HL-60 (cell line): ENCODE results near the gene IGFL1.
"Not testable (repeated sequence)": the region's sequence is repeated elsewhere in the genome, so short reads cannot be mapped to it uniquely, and the experiment has no call there.

Experiments used
- DNase-seq, 2 experiments: peaks; one replicate each; pipeline ENCODE4 v3.0.0-alpha.2; 2010 to 2020; ENCODE audit warnings: low read depth in 1 of 2, low spot score in 1 of 2
- H3K27ac ChIP-seq: fragments of 250-450 bp; sonication (Bioruptor Pico); replicated peaks from 2 replicates; pipeline ENCODE4 v1.5.1; 2020; ENCODE audit warnings: mild to moderate bottlenecking, moderate library complexity
- H3K27me3 ChIP-seq: fragments of 250-450 bp; sonication (Bioruptor Pico); 2 replicates; pipeline ENCODE4 v1.5.1; 2021; ENCODE audit warnings: mild to moderate bottlenecking, moderate library complexity; ENCODE audit not compliant: insufficient read depth, poor library complexity, severe bottlenecking
- H3K4me3 ChIP-seq: replicated peaks from 2 replicates; pipeline ENCODE4 v1.5.1; 2011; ENCODE audit warnings: mild to moderate bottlenecking, control low read depth, low read length; ENCODE audit not compliant: insufficient read depth
- GABPA ChIP-seq: IDR thresholded peaks from 2 replicates; pipeline ENCODE4 v1.6.1; 2012; ENCODE audit warnings: low read depth
- POLR2AphosphoS5 ChIP-seq: IDR thresholded peaks from 2 replicates; pipeline ENCODE4 v1.6.1; 2012; ENCODE audit warnings: low read depth
- SPI1 ChIP-seq: IDR thresholded peaks from 2 replicates; pipeline ENCODE4 v1.6.1; 2012; ENCODE audit warnings: low read depth, mild to moderate bottlenecking, borderline replicate concordance
- TF ChIP-seq, protein P1 (sequence below): IDR thresholded peaks from 2 replicates; pipeline ENCODE4 v1.6.1; 2012; ENCODE audit warnings: low read depth; ENCODE audit not compliant: insufficient replicate concordance
- TF ChIP-seq, protein P2 (sequence below): IDR thresholded peaks from one replicate; pipeline ENCODE4 v1.5.1; 2011; ENCODE audit warnings: low read length, control low read depth, inconsistent platforms; ENCODE audit not compliant: insufficient read depth

IGFL1 gene

DNA sequence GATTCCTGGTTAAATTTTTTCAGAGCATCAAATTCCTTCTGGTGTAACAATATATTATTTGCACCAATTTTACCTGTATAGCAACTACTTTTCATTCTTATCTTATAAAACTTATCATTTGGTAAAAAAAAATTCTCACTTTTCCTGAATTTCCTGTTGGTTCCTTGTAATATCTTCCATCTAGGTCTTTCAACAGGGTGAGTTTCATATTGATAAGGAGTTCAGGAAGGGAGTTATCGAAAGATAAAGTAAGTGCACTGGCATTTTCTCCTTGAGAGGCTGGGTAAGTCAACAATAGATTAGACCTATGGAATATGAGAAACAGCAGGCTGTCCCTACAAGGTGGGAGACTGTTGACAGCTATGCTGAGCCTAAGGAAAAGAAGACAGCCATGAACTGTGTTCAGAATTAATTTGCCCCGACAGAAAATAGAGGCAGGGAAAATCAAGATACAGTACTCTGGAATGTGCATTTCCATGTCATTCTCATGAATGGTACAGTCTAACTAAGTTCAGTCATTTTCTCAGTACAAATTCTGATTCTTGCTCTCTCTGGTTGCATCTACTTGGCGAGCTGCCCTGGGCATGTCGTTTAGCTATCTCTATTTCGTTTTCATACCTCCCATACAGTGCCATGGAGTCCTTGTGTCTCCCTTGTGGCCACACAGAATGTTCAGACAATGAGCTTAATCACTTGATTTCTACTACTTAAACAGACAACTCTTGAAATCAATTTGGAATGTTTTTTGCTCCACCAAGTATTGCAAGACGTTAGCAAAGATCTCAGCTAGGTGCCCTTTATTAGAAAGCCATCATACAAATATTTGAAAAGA is 9.9 kb downstream of the IGFL1 start:
- Histone ChIP-seq H3K4me3 (no peak overlapping the region), H3K27ac (no peak overlapping the region), H3K27me3 (peaks cover 12% of the 10 kb centered on the region)
- DNase-seq: no peak
- TF ChIP-seq SPI1: no peak
- TF ChIP-seq, protein P1, sequence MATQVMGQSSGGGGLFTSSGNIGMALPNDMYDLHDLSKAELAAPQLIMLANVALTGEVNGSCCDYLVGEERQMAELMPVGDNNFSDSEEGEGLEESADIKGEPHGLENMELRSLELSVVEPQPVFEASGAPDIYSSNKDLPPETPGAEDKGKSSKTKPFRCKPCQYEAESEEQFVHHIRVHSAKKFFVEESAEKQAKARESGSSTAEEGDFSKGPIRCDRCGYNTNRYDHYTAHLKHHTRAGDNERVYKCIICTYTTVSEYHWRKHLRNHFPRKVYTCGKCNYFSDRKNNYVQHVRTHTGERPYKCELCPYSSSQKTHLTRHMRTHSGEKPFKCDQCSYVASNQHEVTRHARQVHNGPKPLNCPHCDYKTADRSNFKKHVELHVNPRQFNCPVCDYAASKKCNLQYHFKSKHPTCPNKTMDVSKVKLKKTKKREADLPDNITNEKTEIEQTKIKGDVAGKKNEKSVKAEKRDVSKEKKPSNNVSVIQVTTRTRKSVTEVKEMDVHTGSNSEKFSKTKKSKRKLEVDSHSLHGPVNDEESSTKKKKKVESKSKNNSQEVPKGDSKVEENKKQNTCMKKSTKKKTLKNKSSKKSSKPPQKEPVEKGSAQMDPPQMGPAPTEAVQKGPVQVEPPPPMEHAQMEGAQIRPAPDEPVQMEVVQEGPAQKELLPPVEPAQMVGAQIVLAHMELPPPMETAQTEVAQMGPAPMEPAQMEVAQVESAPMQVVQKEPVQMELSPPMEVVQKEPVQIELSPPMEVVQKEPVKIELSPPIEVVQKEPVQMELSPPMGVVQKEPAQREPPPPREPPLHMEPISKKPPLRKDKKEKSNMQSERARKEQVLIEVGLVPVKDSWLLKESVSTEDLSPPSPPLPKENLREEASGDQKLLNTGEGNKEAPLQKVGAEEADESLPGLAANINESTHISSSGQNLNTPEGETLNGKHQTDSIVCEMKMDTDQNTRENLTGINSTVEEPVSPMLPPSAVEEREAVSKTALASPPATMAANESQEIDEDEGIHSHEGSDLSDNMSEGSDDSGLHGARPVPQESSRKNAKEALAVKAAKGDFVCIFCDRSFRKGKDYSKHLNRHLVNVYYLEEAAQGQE: no peak
- TF ChIP-seq, protein P2, sequence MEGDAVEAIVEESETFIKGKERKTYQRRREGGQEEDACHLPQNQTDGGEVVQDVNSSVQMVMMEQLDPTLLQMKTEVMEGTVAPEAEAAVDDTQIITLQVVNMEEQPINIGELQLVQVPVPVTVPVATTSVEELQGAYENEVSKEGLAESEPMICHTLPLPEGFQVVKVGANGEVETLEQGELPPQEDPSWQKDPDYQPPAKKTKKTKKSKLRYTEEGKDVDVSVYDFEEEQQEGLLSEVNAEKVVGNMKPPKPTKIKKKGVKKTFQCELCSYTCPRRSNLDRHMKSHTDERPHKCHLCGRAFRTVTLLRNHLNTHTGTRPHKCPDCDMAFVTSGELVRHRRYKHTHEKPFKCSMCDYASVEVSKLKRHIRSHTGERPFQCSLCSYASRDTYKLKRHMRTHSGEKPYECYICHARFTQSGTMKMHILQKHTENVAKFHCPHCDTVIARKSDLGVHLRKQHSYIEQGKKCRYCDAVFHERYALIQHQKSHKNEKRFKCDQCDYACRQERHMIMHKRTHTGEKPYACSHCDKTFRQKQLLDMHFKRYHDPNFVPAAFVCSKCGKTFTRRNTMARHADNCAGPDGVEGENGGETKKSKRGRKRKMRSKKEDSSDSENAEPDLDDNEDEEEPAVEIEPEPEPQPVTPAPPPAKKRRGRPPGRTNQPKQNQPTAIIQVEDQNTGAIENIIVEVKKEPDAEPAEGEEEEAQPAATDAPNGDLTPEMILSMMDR: no peak
- TF ChIP-seq GABPA: no peak
- no peak for TF ChIP-seq POLR2AphosphoS5

DNA sequence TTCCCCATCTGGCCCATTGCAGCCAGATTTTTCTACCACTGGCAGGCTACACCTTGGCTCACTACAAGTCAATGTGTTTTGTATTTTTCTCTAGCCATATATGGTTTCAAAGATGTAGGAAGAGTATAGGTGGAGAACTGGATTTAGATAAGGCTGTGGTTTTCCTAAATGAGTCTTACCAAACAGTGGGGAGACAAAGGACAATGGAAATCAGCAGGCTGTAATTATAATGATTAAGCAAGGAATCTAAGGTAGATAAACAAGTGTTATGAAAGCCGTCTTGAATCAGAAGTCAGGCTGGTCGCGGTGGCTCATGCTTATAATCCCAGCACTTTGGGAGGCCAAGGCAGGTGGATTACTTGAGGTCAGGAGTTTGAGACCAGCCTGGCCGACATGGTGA is 11.2 kb downstream of the IGFL1 start:
- H3K4me3 ChIP-seq: no peak overlapping the region
- H3K27ac ChIP-seq: no peak overlapping the region
- peaks cover 10% of the 10 kb centered on the region for H3K27me3 ChIP-seq
- TF ChIP-seq, protein P1: no peak
- TF ChIP-seq GABPA (no peak), SPI1 (no peak), POLR2AphosphoS5 (no peak)
- TF ChIP-seq, protein P2: no peak
- no peak for DNase-seq

DNA sequence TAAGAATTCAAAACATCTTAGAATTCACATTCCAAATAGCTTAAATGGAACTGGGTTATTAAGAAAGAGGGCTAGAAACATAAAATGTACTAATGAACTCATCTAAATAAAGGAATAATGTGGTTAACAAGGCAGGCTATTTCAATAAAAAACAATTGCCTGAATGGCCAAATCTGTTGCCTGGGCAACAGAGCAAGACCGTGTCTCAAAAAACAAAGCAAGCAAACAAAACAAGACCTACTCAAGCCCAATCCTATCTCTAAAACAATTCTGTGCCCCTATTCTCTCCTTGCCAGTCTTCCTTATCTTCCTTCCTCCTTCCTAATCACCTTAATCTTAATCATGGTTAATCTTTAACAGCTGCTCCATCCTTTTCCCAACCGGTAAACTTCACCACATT is 12.1 kb downstream of the IGFL1 start:
- H3K27ac ChIP-seq: no peak overlapping the region
- no peak for DNase-seq
- TF ChIP-seq GABPA (no peak), POLR2AphosphoS5 (no peak), SPI1 (no peak)
- TF ChIP-seq, protein P1: no peak
- TF ChIP-seq, protein P2: no peak
- peaks cover 8% of the 10 kb centered on the region for H3K27me3 ChIP-seq
- no peak overlapping the region for H3K4me3 ChIP-seq

DNA sequence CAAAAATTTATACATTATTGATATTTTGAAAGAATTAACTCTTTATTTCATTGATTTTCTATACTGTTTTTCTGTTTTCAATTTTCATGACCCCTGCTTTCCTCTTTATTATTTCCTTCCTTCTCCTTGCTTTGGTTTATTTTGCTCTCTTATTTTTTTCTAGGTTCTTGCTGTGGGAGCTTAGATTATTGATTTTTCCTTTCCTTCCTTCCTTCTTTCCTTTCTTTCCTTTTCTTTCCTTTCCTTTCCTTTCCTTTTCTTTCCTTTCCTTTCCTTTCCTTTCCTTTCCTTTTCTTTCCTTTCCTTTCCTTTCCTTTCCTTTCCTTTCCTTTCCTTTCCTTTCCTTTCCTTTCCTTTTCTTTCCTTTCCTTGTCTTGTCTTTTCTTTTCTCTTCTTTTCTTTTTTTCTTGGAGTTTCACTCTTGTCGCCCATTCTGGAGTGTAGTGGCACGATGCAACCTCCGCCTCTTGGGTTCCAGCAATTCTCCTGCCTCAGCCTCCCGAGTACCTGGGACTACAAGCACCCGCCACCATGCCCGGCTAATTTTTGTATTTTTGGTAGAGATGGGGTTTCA is 13.6 kb downstream of the IGFL1 start:
- not testable (repeated sequence) for H3K4me3 ChIP-seq, H3K27me3 ChIP-seq, DNase-seq, H3K27ac ChIP-seq
